Testis (tissue), 2 donors: Measurements from ENCODE around the gene KCNAB3.

Experiments used
- CTCF ChIP-seq, 3 experiments: fragments of 450-650 bp in 2 of 3; fragments of 200-600 bp in 1 of 3; sonication (generic) in 1 of 3; IDR thresholded peaks; one replicate each; pipeline ENCODE4 v1.5.1; 2016 to 2019; ENCODE audit warnings: antibody characterized with exemption in 3 of 3, mild to moderate bottlenecking in 2 of 3, moderate library complexity in 1 of 3
- POLR2A ChIP-seq: fragments of 450-650 bp; IDR thresholded peaks from one replicate; pipeline ENCODE4 v1.6.1; 2017; ENCODE audit warnings: antibody characterized with exemption, mild to moderate bottlenecking, moderate library complexity

GRCh38 chr17:7927596-7927995, 2.1 kb downstream of the KCNAB3 start:
- TF ChIP-seq CTCF (IDR thresholded peaks at IDR 0.05) (no peak), POLR2A (no peak)
